Measurements from ENCODE around the gene PRKACG. TPM values are rescaled to one million over a fixed set of nuclear protein-coding genes. Genes with fewer than 3 reads are reported as not detected.

Gene PRKACG
- total and polyA plus RNA-seq, 2 experiments from 2014 or later = not detected

- TF ChIP-seq NANOG (IDR thresholded peaks at IDR 0.05; ENCODE audit: borderline replicate concordance) = no peak
Measured at GRCh38 chr9:69040646-69041045, 26.7 kb upstream of the PRKACG start (continued).

GRCh38 chr9:69036799-69037198 lies 22.9 kb upstream of the PRKACG start:
- peak overlapping the region; percentile 72; the same call in 1 of the 2 replicates for H3K27ac ChIP-seq (ENCODE audit: low read depth)
- H3K4me2 ChIP-seq = peak overlapping the region; percentile 98
- H3K9me2 ChIP-seq (ENCODE audit: insufficient read depth) = no peaks in the 10 kb centered on the region
- TF ChIP-seq ZNF331 (CRISPR knock-in tag; IDR thresholded peaks at IDR 0.05; ENCODE audit: low read depth) (no peak), ZNF114 (CRISPR knock-in tag; IDR thresholded peaks at IDR 0.05) (no peak), JUNB (IDR thresholded peaks at IDR 0.05; ENCODE audit: unreplicated experiment) (no peak), STAT1 (IDR thresholded peaks at IDR 0.05; ENCODE audit: unreplicated experiment) (no peak), NANOG (IDR thresholded peaks at IDR 0.05; ENCODE audit: borderline replicate concordance) (no peak)
- TF ChIP-seq, protein P1, sequence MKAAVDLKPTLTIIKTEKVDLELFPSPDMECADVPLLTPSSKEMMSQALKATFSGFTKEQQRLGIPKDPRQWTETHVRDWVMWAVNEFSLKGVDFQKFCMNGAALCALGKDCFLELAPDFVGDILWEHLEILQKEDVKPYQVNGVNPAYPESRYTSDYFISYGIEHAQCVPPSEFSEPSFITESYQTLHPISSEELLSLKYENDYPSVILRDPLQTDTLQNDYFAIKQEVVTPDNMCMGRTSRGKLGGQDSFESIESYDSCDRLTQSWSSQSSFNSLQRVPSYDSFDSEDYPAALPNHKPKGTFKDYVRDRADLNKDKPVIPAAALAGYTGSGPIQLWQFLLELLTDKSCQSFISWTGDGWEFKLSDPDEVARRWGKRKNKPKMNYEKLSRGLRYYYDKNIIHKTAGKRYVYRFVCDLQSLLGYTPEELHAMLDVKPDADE (IDR thresholded peaks at IDR 0.05) = no peak
- no peak overlapping the region for H2AFZ ChIP-seq
- H3K4me3 Mint-ChIP-seq = peak overlapping the region; percentile 97
- peaks cover 8% of the 10 kb centered on the region; the same call in 2 of the 3 replicates for H3K36me3 Mint-ChIP-seq (ENCODE audit: low read depth)
- no peaks in the 10 kb centered on the region for H3K36me3 ChIP-seq (ENCODE audit: insufficient read depth)
- DNase-seq (ENCODE audit: low spot score) = no peak
- H3K79me2 ChIP-seq (replicated peaks; ENCODE audit: insufficient read depth) = peaks cover 58% of the 10 kb centered on the region
- H3K4me1 Mint-ChIP-seq = peaks cover 10% of the 10 kb centered on the region
- peak overlapping the region; percentile 96 for H3K4me3 ChIP-seq
- H3K27me3 ChIP-seq (ENCODE audit: insufficient read depth) = no peaks in the 10 kb centered on the region
- H3K27ac Mint-ChIP-seq = peak overlapping the region; percentile 8; the same call in 1 of the 2 replicates
- H3K27me3 Mint-ChIP-seq (ENCODE audit: insufficient read depth, low read depth, poor library complexity) = peaks cover 7% of the 10 kb centered on the region
- no peaks in the 10 kb centered on the region; the same call in 1 of the 2 replicates for H4K20me1 ChIP-seq (replicated peaks; ENCODE audit: insufficient read depth)
- ATAC-seq = no peak; the same call in 2 of the 3 replicates
- peaks cover 8% of the 10 kb centered on the region for H3K4me1 ChIP-seq (ENCODE audit: insufficient read depth)
- peaks cover 10% of the 10 kb centered on the region; the same call in 1 of the 2 replicates for H3F3A ChIP-seq (replicated peaks; ENCODE audit: low read depth)
- no peaks in the 10 kb centered on the region for H3K9me3 Mint-ChIP-seq

- H3K4me3 Mint-ChIP-seq = peak overlapping the region; percentile 97
- Histone ChIP-seq H3K4me1 (ENCODE audit: insufficient read depth) (peaks cover 8% of the 10 kb centered on the region), H3F3A (replicated peaks; ENCODE audit: low read depth) (peaks cover 8% of the 10 kb centered on the region; the same call in 1 of the 2 replicates), H3K4me2 (peak overlapping the region; percentile 98), H3K36me3 (ENCODE audit: insufficient read depth) (no peaks in the 10 kb centered on the region), H3K27me3 (ENCODE audit: insufficient read depth) (no peaks in the 10 kb centered on the region), H3K27ac (ENCODE audit: low read depth) (peak overlapping the region; percentile 72; the same call in 1 of the 2 replicates), H3K79me2 (replicated peaks; ENCODE audit: insufficient read depth) (peaks cover 53% of the 10 kb centered on the region), H4K20me1 (replicated peaks; ENCODE audit: insufficient read depth) (no peaks in the 10 kb centered on the region; the same call in 1 of the 2 replicates), H3K9me2 (ENCODE audit: insufficient read depth) (no peaks in the 10 kb centered on the region), H3K4me3 (peak overlapping the region; percentile 96), H2AFZ (peak overlapping the region; percentile 95; the same call in 1 of the 2 replicates)
- peaks cover 7% of the 10 kb centered on the region for H3K27me3 Mint-ChIP-seq (ENCODE audit: insufficient read depth, low read depth, poor library complexity)
- H3K27ac Mint-ChIP-seq = peak overlapping the region; percentile 80; the same call in 1 of the 2 replicates
- DNase-seq (ENCODE audit: low spot score) (peak; percentile 38), ATAC-seq (peak; percentile 21)
- H3K9me3 Mint-ChIP-seq = no peaks in the 10 kb centered on the region
- H3K4me1 Mint-ChIP-seq = peaks cover 10% of the 10 kb centered on the region
- H3K36me3 Mint-ChIP-seq (ENCODE audit: low read depth) = peaks cover 8% of the 10 kb centered on the region; the same call in 2 of the 3 replicates
- TF ChIP-seq, protein P1 (IDR thresholded peaks at IDR 0.05) = no peak
- no peak for TF ChIP-seq REST (IDR thresholded peaks at IDR 0.05; ENCODE audit: unreplicated experiment)
- TF ChIP-seq POLR2AphosphoS5 (IDR thresholded peaks at IDR 0.05; ENCODE audit: low read depth) = no peak
- no peak for TF ChIP-seq CREB1 (CRISPR knock-in tag; IDR thresholded peaks at IDR 0.05; ENCODE audit: low read depth)
- TF ChIP-seq STAT1 (IDR thresholded peaks at IDR 0.05; ENCODE audit: unreplicated experiment) = no peak
- no peak for TF ChIP-seq ZNF114 (CRISPR knock-in tag; IDR thresholded peaks at IDR 0.05)
- no peak for TF ChIP-seq NANOG (IDR thresholded peaks at IDR 0.05; ENCODE audit: borderline replicate concordance)
- TF ChIP-seq ZNF331 (CRISPR knock-in tag; IDR thresholded peaks at IDR 0.05; ENCODE audit: low read depth) = no peak
- TF ChIP-seq, protein P2, sequence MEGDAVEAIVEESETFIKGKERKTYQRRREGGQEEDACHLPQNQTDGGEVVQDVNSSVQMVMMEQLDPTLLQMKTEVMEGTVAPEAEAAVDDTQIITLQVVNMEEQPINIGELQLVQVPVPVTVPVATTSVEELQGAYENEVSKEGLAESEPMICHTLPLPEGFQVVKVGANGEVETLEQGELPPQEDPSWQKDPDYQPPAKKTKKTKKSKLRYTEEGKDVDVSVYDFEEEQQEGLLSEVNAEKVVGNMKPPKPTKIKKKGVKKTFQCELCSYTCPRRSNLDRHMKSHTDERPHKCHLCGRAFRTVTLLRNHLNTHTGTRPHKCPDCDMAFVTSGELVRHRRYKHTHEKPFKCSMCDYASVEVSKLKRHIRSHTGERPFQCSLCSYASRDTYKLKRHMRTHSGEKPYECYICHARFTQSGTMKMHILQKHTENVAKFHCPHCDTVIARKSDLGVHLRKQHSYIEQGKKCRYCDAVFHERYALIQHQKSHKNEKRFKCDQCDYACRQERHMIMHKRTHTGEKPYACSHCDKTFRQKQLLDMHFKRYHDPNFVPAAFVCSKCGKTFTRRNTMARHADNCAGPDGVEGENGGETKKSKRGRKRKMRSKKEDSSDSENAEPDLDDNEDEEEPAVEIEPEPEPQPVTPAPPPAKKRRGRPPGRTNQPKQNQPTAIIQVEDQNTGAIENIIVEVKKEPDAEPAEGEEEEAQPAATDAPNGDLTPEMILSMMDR (conservative IDR thresholded peaks at IDR 0.05; ENCODE audit: low read depth in 2 of 2) = no peak
- TF ChIP-seq EZH2 (IDR thresholded peaks at IDR 0.05; ENCODE audit: low read depth, unreplicated experiment) = no peak
- no peak for TF ChIP-seq EZH2phosphoT487 (IDR thresholded peaks at IDR 0.05; ENCODE audit: unreplicated experiment)
Measured at GRCh38 chr9:69036309-69036708, 22.4 kb upstream of the PRKACG start.
